ENCODE data around the gene KRT85. TPM values are rescaled to one million over a fixed set of nuclear protein-coding genes. Genes with fewer than 3 reads are reported as not detected.

Gene KRT85
- total and polyA plus RNA-seq, 2 donors (not counting 3 experiments of a cell fraction or from before 2014, with no cell fraction given): not detected

DNA sequence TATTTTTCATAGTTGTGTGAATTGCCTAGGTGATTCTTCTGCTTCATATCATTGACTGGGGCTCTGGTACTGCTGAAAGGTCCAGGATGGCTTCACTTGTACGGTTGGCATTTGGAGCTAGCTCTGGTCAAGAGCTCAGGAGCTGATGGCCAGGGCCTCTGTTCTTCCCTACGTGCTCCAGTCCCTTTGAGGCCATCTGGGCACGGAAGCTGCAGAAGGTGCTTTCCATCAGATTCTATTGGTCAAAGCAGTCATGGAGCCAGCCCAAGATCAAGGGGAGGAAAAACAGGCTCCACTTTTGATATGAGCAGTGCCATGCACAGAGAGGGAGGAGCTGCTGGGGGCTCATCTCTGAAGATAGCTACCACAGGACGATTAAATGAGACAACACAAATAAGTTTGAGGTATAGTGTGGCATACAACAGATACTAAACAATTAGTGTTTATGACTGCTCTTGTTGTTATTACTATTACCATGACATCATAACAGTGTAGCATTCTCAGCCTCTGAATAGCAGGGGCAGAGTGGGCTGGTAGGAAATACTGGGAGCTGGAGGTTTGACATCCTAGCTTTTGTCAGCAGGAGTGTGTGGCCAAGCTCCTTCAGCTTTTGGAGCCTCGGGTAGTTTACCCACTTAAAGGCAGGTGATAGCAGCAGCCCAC, 56.5 kb downstream of the KRT85 start:
- no peak for TF ChIP-seq JUN (IDR thresholded peaks at IDR 0.05; ENCODE audit: borderline replicate concordance, insufficient read depth, insufficient read length, low read depth)
- TF ChIP-seq MYC (IDR thresholded peaks at IDR 0.05; ENCODE audit: low read depth, low read length): no peak
- no peak for TF ChIP-seq GATA2 (IDR thresholded peaks at IDR 0.05; ENCODE audit: insufficient read depth, insufficient read length, low read depth, low read length)
- TF ChIP-seq POLR2AphosphoS5 (IDR thresholded peaks at IDR 0.05; ENCODE audit: insufficient read depth, low read depth, low read length): no peak
- TF ChIP-seq, protein P1, sequence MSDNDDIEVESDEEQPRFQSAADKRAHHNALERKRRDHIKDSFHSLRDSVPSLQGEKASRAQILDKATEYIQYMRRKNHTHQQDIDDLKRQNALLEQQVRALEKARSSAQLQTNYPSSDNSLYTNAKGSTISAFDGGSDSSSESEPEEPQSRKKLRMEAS (IDR thresholded peaks at IDR 0.05; ENCODE audit: insufficient read depth, insufficient read length): no peak
- Histone ChIP-seq H3K36me3 (ENCODE audit: control insufficient read depth in 2 of 2, extremely low read depth in 1 of 2, insufficient read depth in 2 of 2, low read length in 2 of 2) (no peaks in the 10 kb centered on the region), H3K4me3 (replicated peaks in 1 of 3; ENCODE audit: insufficient read depth in 1 of 3, low read depth in 1 of 3, low read length in 3 of 3) (no peak overlapping the region), H3K27ac (ENCODE audit: insufficient read depth, low read depth, low read length) (no peak overlapping the region), H3K79me2 (ENCODE audit: control insufficient read depth, insufficient read depth, low read length) (no peaks in the 10 kb centered on the region), H3K9ac (replicated peaks; ENCODE audit: extremely low read depth, insufficient read depth, low read length) (no peak overlapping the region), H2AFZ (ENCODE audit: low read depth, low read length) (no peak overlapping the region), H3K9me1 (replicated peaks; ENCODE audit: control insufficient read depth, extremely low read depth, insufficient read depth, low read length) (no peaks in the 10 kb centered on the region), H3K9me3 (replicated peaks; ENCODE audit: control insufficient read depth, insufficient read depth, low read length) (no peaks in the 10 kb centered on the region), H3K27me3 (ENCODE audit: control insufficient read depth in 2 of 2, insufficient read depth in 2 of 2, low read length in 2 of 2) (peaks cover 65% of the 10 kb centered on the region in 2 experiments), H3K4me2 (ENCODE audit: insufficient read depth, low read length) (no peak overlapping the region), H3K4me1 (ENCODE audit: control insufficient read depth, extremely low read depth, insufficient read depth, low read length) (no peaks in the 10 kb centered on the region), H4K20me1 (replicated peaks; ENCODE audit: control insufficient read depth, extremely low read depth, insufficient read depth, low read length) (no peaks in the 10 kb centered on the region)
- intact Hi-C loops (cut with micrococcal nuclease) (no loop called here), dilution Hi-C loops (cut with MboI; ENCODE audit: extremely low pct_ligation_motif_present, low sequenced_read_pairs) (no loop called here)
- no TSS peak for BruUV-seq (replicated peaks)
- ChIA-PET CTCF (interaction anchor here (0.7 to 3.7 kb wide), 11 partner anchors 8 to 555 kb away, joined by 3 to 32 read pairs (median 4); no protein-coding TSS in a partner anchor), POLR2A (interaction anchor here (0.6 kb wide), 1 partner anchor 8 kb away, joined by 5 read pairs; no protein-coding TSS in a partner anchor)
- FAIRE-seq: no peak
- no peak for DNase-seq (ENCODE audit: low read depth, low spot score)

Other genes with a start within 250 kb of the KRT85 start
- gene KRT80, start 175.5 kb downstream of the KRT85 start, total RNA-seq: 21.7 and 23.7 TPM in 2 replicates
- gene KRT80, start 175.5 kb downstream of the KRT85 start, polyA plus RNA-seq: 12.3 and 13.6 TPM in 2 replicates
- gene KRT7, start 134.2 kb downstream of the KRT85 start, total RNA-seq: 293 and 420 TPM in 2 replicates
- gene KRT7, start 134.2 kb downstream of the KRT85 start, polyA plus RNA-seq: 120 and 131 TPM in 2 replicates
- not detected in 2 replicates for gene KRT86, start 92.8 kb downstream of the KRT85 start, total RNA-seq
- not detected in 2 replicates for gene KRT86, start 92.8 kb downstream of the KRT85 start, polyA plus RNA-seq
- not detected in 2 replicates for gene KRT81, start 75.9 kb downstream of the KRT85 start, total RNA-seq
- gene KRT81, start 75.9 kb downstream of the KRT85 start, polyA plus RNA-seq: not detected in 2 replicates
- gene KRT83, start 46.1 kb downstream of the KRT85 start, total RNA-seq: not detected in 2 replicates
- not detected in 2 replicates for gene KRT83, start 46.1 kb downstream of the KRT85 start, polyA plus RNA-seq
- gene KRT84, start 18.2 kb upstream of the KRT85 start, total RNA-seq: not detected in 2 replicates
- not detected in 2 replicates for gene KRT84, start 18.2 kb upstream of the KRT85 start, polyA plus RNA-seq
- gene KRT82, start 38.9 kb upstream of the KRT85 start, total RNA-seq: not detected in 2 replicates
- not detected in 2 replicates for gene KRT82, start 38.9 kb upstream of the KRT85 start, polyA plus RNA-seq
- not detected in 2 replicates for gene KRT75, start 66.9 kb upstream of the KRT85 start, total RNA-seq
- gene KRT75, start 66.9 kb upstream of the KRT85 start, polyA plus RNA-seq: not detected in 2 replicates
- gene KRT6B, start 84.7 kb upstream of the KRT85 start, total RNA-seq: not detected in 2 replicates
- gene KRT6B, start 84.7 kb upstream of the KRT85 start, polyA plus RNA-seq: 0.03 TPM in 1 of 2 replicates, not detected in the other
- gene KRT6C, start 106.3 kb upstream of the KRT85 start, total RNA-seq: not detected in 2 replicates
- gene KRT6C, start 106.3 kb upstream of the KRT85 start, polyA plus RNA-seq: not detected in 2 replicates
- 0.21 and 0.64 TPM in 2 replicates for gene KRT6A, start 125.8 kb upstream of the KRT85 start, total RNA-seq
- gene KRT6A, start 125.8 kb upstream of the KRT85 start, polyA plus RNA-seq: 0.10 TPM in 1 of 2 replicates, not detected in the other
- 0.72 and 0.86 TPM in 2 replicates for gene KRT5, start 152.9 kb upstream of the KRT85 start, total RNA-seq
- 0.21 and 0.32 TPM in 2 replicates for gene KRT5, start 152.9 kb upstream of the KRT85 start, polyA plus RNA-seq
- not detected in 2 replicates for gene KRT71, start 185.7 kb upstream of the KRT85 start, total RNA-seq
- not detected in 2 replicates for gene KRT71, start 185.7 kb upstream of the KRT85 start, polyA plus RNA-seq
- gene KRT74, start 206.4 kb upstream of the KRT85 start, total RNA-seq: not detected in 2 replicates
- gene KRT74, start 206.4 kb upstream of the KRT85 start, polyA plus RNA-seq: not detected in 2 replicates
- not detected in 2 replicates for gene KRT72, start 234.0 kb upstream of the KRT85 start, total RNA-seq
- gene KRT72, start 234.0 kb upstream of the KRT85 start, polyA plus RNA-seq: not detected in 2 replicates

All from endothelial cell of umbilical vein (primary cell).